PC-3 (cell line): ENCODE results near the gene BAZ1B. TPM values are rescaled to one million over a fixed set of nuclear protein-coding genes. Genes with fewer than 3 reads are reported as not detected.
"Not testable (repeated sequence)": the region's sequence is repeated elsewhere in the genome, so short reads cannot be mapped to it uniquely, and the experiment has no call there.

Experiments
- ATAC-seq: fragments of 200-7000 bp; cut with Tn5 transposase; 2 replicates; pipeline ENCODE4 v1.9.1; 2020; ENCODE audit warnings: mild to moderate bottlenecking, moderate library complexity
- BruUV-seq: library from RNA; stranded (reverse); fragments of 400-500 nt; replicated peaks from 2 replicates; lab custom pipeline; 2021; lab: Mats Ljungman, UMichigan
- CTCF ChIA-PET: fragments of 300-600 bp; sonication (Branson Sonifier 250); formaldehyde crosslinking; loops from one replicate; lab custom pipeline; 2022; ENCODE audit warnings: antibody characterized with exemption; lab: Charles Lee
- POLR2A ChIA-PET: fragments of 300-600 bp; sonication (Branson Sonifier 250); formaldehyde crosslinking; loops from one replicate; lab custom pipeline; 2022; ENCODE audit warnings: antibody characterized with exemption; ENCODE audit not compliant: unreplicated experiment; lab: Charles Lee
- DNase-seq: peaks from one replicate; pipeline ENCODE4 v3.0.0-alpha.2; 2015
- H2AFZ ChIP-seq: fragments of 300-600 bp; sonication (generic); 2 replicates; pipeline ENCODE4 v1.6.0; 2016; ENCODE audit warnings: antibody characterized with exemption, low read length
- H3F3A ChIP-seq: fragments of 300-600 bp; sonication (generic); one replicate; pipeline ENCODE4 v1.6.0; 2017; ENCODE audit warnings: antibody characterized with exemption, low read length, control low read depth, mild to moderate bottlenecking; ENCODE audit not compliant: unreplicated experiment
- H3K27ac ChIP-seq: fragments of 300-600 bp; sonication (generic); 2 replicates; pipeline ENCODE4 v1.5.1; 2016; ENCODE audit warnings: mild to moderate bottlenecking, low read length
- H3K27me3 ChIP-seq: fragments of 300-600 bp; sonication (generic); 2 replicates; pipeline ENCODE4 v1.6.1; 2016; ENCODE audit warnings: low read length, mixed read lengths
- H3K36me3 ChIP-seq: fragments of 300-600 bp; sonication (generic); 2 replicates; pipeline ENCODE4 v1.6.1; 2016; ENCODE audit warnings: low read depth, mixed run types, low read length, mixed read lengths
- H3K4me1 ChIP-seq: fragments of 300-600 bp; sonication (generic); 2 replicates; pipeline ENCODE4 v1.5.1; 2016; ENCODE audit warnings: low read length; ENCODE audit not compliant: insufficient read depth
- H3K4me2 ChIP-seq: fragments of 300-600 bp; sonication (generic); 2 replicates; pipeline ENCODE4 v1.6.0; 2016; ENCODE audit warnings: low read length
- H3K4me3 ChIP-seq: fragments of 300-600 bp; sonication (generic); 2 replicates; pipeline ENCODE4 v1.5.1; 2016; ENCODE audit warnings: mild to moderate bottlenecking, low read length, mixed read lengths
- H3K79me2 ChIP-seq: fragments of 300-600 bp; sonication (generic); 2 replicates; pipeline ENCODE4 v1.6.1; 2017; ENCODE audit warnings: low read length, mixed read lengths
- H3K9ac ChIP-seq: fragments of 300-600 bp; sonication (generic); 2 replicates; pipeline ENCODE4 v1.6.0; 2016; ENCODE audit warnings: mild to moderate bottlenecking, low read length
- H3K9me2 ChIP-seq: fragments of 300-600 bp; sonication (generic); replicated peaks from 2 replicates; pipeline ENCODE4 v1.6.1; 2016; ENCODE audit warnings: mixed run types, low read length, mixed read lengths
- H3K9me3 ChIP-seq: fragments of 300-600 bp; sonication (generic); 2 replicates; pipeline ENCODE4 v1.6.1; 2016; ENCODE audit warnings: low read length, mixed read lengths
- H4K20me1 ChIP-seq: fragments of 300-600 bp; sonication (generic); 2 replicates; pipeline ENCODE4 v1.6.1; 2016; ENCODE audit warnings: low read length, mixed read lengths
- CTCF ChIP-seq: fragments of 300-600 bp; sonication (generic); conservative IDR thresholded peaks from 2 replicates; pipeline ENCODE4 v1.5.1; 2017; ENCODE audit warnings: antibody characterized with exemption, low read depth, mild to moderate bottlenecking, low read length
- EZH2 ChIP-seq: fragments of 300-600 bp; sonication (generic); IDR thresholded peaks from one replicate; pipeline ENCODE4 v1.6.1; 2017; ENCODE audit warnings: antibody characterized with exemption, mild to moderate bottlenecking, low read length; ENCODE audit not compliant: unreplicated experiment
- EZH2phosphoT487 ChIP-seq: fragments of 300-600 bp; sonication (generic); IDR thresholded peaks from 2 replicates; pipeline ENCODE4 v1.6.1; 2018; ENCODE audit warnings: mild to moderate bottlenecking, antibody characterized with exemption, low read length, borderline replicate concordance
- intact Hi-C: fragments of 100-400 bp; cut with micrococcal nuclease; formaldehyde crosslinking; loops from 2 replicates; pipeline ENCODE4 v1.9.0; 2023
- total RNA-seq: library from RNA; depleted of rRNA; stranded (reverse); fragments of >200 nt; gene quantifications from 2 replicates; pipeline ENCODE4 v1.2.3, GENCODE V29; 2014

BAZ1B gene
- total RNA-seq, 1 experiment from 2014 or later = 45.5 TPM

GRCh38 chr7:73555411-73555982, 33.4 kb upstream of the BAZ1B start:
- peak overlapping the region; percentile 81 for H3K4me3 ChIP-seq

GRCh38 chr7:73550093-73550492, 28.0 kb upstream of the BAZ1B start:
- H3K9me2 ChIP-seq, DNase-seq, H3K27me3 ChIP-seq, H3K27ac ChIP-seq, H3K4me1 ChIP-seq, H2AFZ ChIP-seq, H3K9me3 ChIP-seq, H3K4me2 ChIP-seq, H4K20me1 ChIP-seq, POLR2A ChIA-PET, CTCF ChIA-PET, H3K9ac ChIP-seq, intact Hi-C loops, BruUV-seq, H3F3A ChIP-seq, H3K4me3 ChIP-seq, ATAC-seq: not testable (repeated sequence)
- Histone ChIP-seq H3K79me2 (peaks cover 80% of the 10 kb centered on the region), H3K36me3 (peaks cover 25% of the 10 kb centered on the region)

More at GRCh38 chr7:73555411-73555982, 33.4 kb upstream of the BAZ1B start:
- Histone ChIP-seq H4K20me1 (peaks cover 21% of the 10 kb centered on the region; the same call in 1 of the 2 replicates), H3F3A (no peaks in the 10 kb centered on the region), H3K9ac (peak overlapping the region; percentile 99; the same call in 1 of the 2 replicates), H3K9me3 (no peaks in the 10 kb centered on the region), H2AFZ (no peak overlapping the region), H3K27ac (no peak overlapping the region), H3K4me1 (peaks cover 18% of the 10 kb centered on the region), H3K27me3 (no peaks in the 10 kb centered on the region), H3K9me2 (no peaks in the 10 kb centered on the region), H3K36me3 (peaks cover 14% of the 10 kb centered on the region), H3K4me2 (peak overlapping the region; percentile 95), H3K79me2 (peaks cover 57% of the 10 kb centered on the region)
- intact Hi-C loops = no loop called here
- CTCF ChIA-PET = no interaction called here
- DNase-seq = no peak
- no peak for ATAC-seq
- no peak for TF ChIP-seq EZH2phosphoT487
- TF ChIP-seq EZH2 = no peak
- no peak for TF ChIP-seq CTCF
- POLR2A ChIA-PET = no interaction called here
- BruUV-seq = no TSS peak

GRCh38 chr7:73549176-73549575, 27.1 kb upstream of the BAZ1B start:
- ChIA-PET POLR2A (no interaction called here), CTCF (no interaction called here)
- H3K4me1 ChIP-seq = no peaks in the 10 kb centered on the region
- H3F3A ChIP-seq = no peaks in the 10 kb centered on the region
- no peaks in the 10 kb centered on the region for H3K9me3 ChIP-seq
- no peak overlapping the region for H3K4me2 ChIP-seq
- H3K79me2 ChIP-seq = peaks cover 76% of the 10 kb centered on the region
- no peak overlapping the region for H3K4me3 ChIP-seq
- H3K27ac ChIP-seq = no peak overlapping the region
- TF ChIP-seq CTCF = no peak
- no peak for TF ChIP-seq EZH2
- TF ChIP-seq EZH2phosphoT487 = no peak
- BruUV-seq = no TSS peak
- intact Hi-C loops = no loop called here
- H3K36me3 ChIP-seq = peaks cover 25% of the 10 kb centered on the region
- H3K9ac ChIP-seq = no peak overlapping the region
- H4K20me1 ChIP-seq = no peaks in the 10 kb centered on the region
- no peak overlapping the region for H2AFZ ChIP-seq
- H3K27me3 ChIP-seq = no peaks in the 10 kb centered on the region
- ATAC-seq (no peak), DNase-seq (no peak)
- H3K9me2 ChIP-seq = no peaks in the 10 kb centered on the region
